K562 (cell line): Measurements from ENCODE around the gene NOX5. TPM values are rescaled to one million over a fixed set of nuclear protein-coding genes. Genes with fewer than 3 reads are reported as not detected.

Experiments used
- ATAC-seq: fragments of 200-7000 bp; cut with Tn5 transposase; 3 replicates; pipeline ENCODE4 v1.9.1; 2020; ENCODE audit warnings: moderate library complexity
- BruUV-seq: library from RNA; stranded (reverse); fragments of 400-500 nt; replicated peaks from 2 replicates; lab custom pipeline; 2021; lab: Mats Ljungman, UMichigan
- CTCF ChIA-PET: fragments of 300-600 bp; formaldehyde crosslinking; extraction: SDS; loops from one replicate; lab custom pipeline; 2021; ENCODE audit warnings: low intra/inter-chr PET ratio; lab: Yijun Ruan, JAX
- POLR2A ChIA-PET: fragments of 300-600, 350-650 bp; sonication (Branson Sonifier 250); formaldehyde crosslinking; extraction: SDS; loops from one replicate; lab custom pipeline; 2021; ENCODE audit warnings: antibody characterized with exemption, inconsistent platforms; lab: Yijun Ruan, JAX
- DNase-seq, 4 experiments: peaks; one replicate each; pipeline versions ENCODE4 v3.0.0 to v3.0.0-alpha.2; 2011 to 2018; ENCODE audit warnings: low spot score in 3 of 4, mixed read lengths in 3 of 4; ENCODE audit errors: extremely low read depth in 1 of 4
- FAIRE-seq: peaks from 2 replicates; lab custom pipeline; 2011; peaks lifted over from hg19 to GRCh38; lab: Jason Lieb, UNC
- H2AFZ ChIP-seq: 2 replicates; pipeline ENCODE4 v1.6.0; 2011; ENCODE audit warnings: low read depth, low read length, control low read depth, inconsistent platforms
- H3K27ac ChIP-seq: fragments of 200-600 bp; 3 replicates; pipeline ENCODE4 v1.8.0; 2011; ENCODE audit warnings: low read depth, mild to moderate bottlenecking, control low read depth, inconsistent platforms, low read length, moderate library complexity, mixed read lengths; ENCODE audit errors: extremely low read depth
- H3K27me3 ChIP-seq, 2 experiments: fragments of 300-600 bp in 1 of 2; 2 replicates in 1 of 2; 3 replicates in 1 of 2; pipeline versions ENCODE4 v1.6.0 to v1.8.0; 2011; ENCODE audit warnings: inconsistent platforms in 2 of 2, low read length in 2 of 2, mild to moderate bottlenecking in 1 of 2, mixed read lengths in 1 of 2, moderate library complexity in 1 of 2; ENCODE audit not compliant: control insufficient read depth in 2 of 2, insufficient read depth in 2 of 2
- H3K36me3 ChIP-seq: fragments of 300-600 bp; 3 replicates; pipeline ENCODE4 v1.8.0; 2011; ENCODE audit warnings: mild to moderate bottlenecking, low read length, inconsistent platforms; ENCODE audit not compliant: control insufficient read depth, insufficient read depth
- H3K4me1 ChIP-seq, 2 experiments: fragments of 200-600 bp in 1 of 2; replicated peaks in 1 of 2; 2 replicates in 1 of 2; 3 replicates in 1 of 2; pipeline versions ENCODE4 v1.5.1 to v1.8.0; 2011; ENCODE audit warnings: inconsistent platforms in 2 of 2, low read length in 2 of 2, mild to moderate bottlenecking in 1 of 2, mixed read lengths in 1 of 2, moderate library complexity in 1 of 2; ENCODE audit not compliant: control insufficient read depth in 2 of 2, insufficient read depth in 2 of 2
- H3K4me2 ChIP-seq: 2 replicates; pipeline ENCODE4 v1.6.1; 2011; ENCODE audit warnings: low read length, control low read depth, inconsistent platforms, mixed read lengths; ENCODE audit not compliant: insufficient read depth
- H3K4me3 ChIP-seq: fragments of 200-600 bp; sonication (generic), shearing (Covaris generic); 2 replicates; pipeline ENCODE4 v1.5.1; 2016; ENCODE audit warnings: control low read depth, inconsistent platforms
- H3K79me2 ChIP-seq: fragments of 200-600 bp; 3 replicates; pipeline ENCODE4 v1.8.0; 2011; ENCODE audit warnings: low read length, inconsistent platforms; ENCODE audit not compliant: control insufficient read depth, insufficient read depth
- H3K9ac ChIP-seq, 2 experiments: 2 replicates each; pipeline versions ENCODE4 v1.6.0 to v1.6.1; 2011; ENCODE audit warnings: low read depth in 2 of 2, low read length in 2 of 2, control low read depth in 1 of 2, inconsistent platforms in 1 of 2, mild to moderate bottlenecking in 1 of 2, mixed read lengths in 1 of 2; ENCODE audit not compliant: insufficient read depth in 1 of 2
- H3K9me1 ChIP-seq: one replicate; pipeline ENCODE4 v1.6.0; 2011; ENCODE audit warnings: inconsistent platforms, mild to moderate bottlenecking, low read length, moderate library complexity; ENCODE audit not compliant: control insufficient read depth, insufficient read depth
- H3K9me3 ChIP-seq: replicated peaks from 2 replicates; pipeline ENCODE4 v1.5.1; 2011; ENCODE audit warnings: low read depth, low read length, inconsistent platforms; ENCODE audit not compliant: control insufficient read depth, insufficient read depth
- H4K20me1 ChIP-seq: replicated peaks from 2 replicates; pipeline ENCODE4 v1.6.1; 2011; ENCODE audit warnings: low read length, inconsistent platforms, mixed read lengths; ENCODE audit not compliant: control insufficient read depth, insufficient read depth
- ADNP ChIP-seq: fragments of 200-800 bp; sonication (Bioruptor generic); IDR thresholded peaks from 2 replicates; pipeline ENCODE4 v1.6.1; 2016; ENCODE audit warnings: missing genetic modification characterization, missing compliant biosample characterization
- CLOCK ChIP-seq: fragments of 250-450 bp; sonication (Bioruptor Pico); IDR thresholded peaks from 2 replicates; pipeline ENCODE4 v1.4.0; 2020; ENCODE audit warnings: mild to moderate bottlenecking, moderate library complexity, borderline replicate concordance
- MLX ChIP-seq, 2 experiments: fragments of 450-650 bp in 1 of 2; sonication (generic) in 1 of 2; formaldehyde crosslinking; conservative IDR thresholded peaks; 2 replicates each; pipeline versions ENCODE4 v1.4.0 to v1.8.1; 2020 to 2022; ENCODE audit warnings: mild to moderate bottlenecking in 1 of 2, missing genetic modification reagents in 1 of 2
- POLR2AphosphoS5 ChIP-seq: IDR thresholded peaks from 2 replicates; pipeline ENCODE4 v1.6.1; 2011; ENCODE audit warnings: mild to moderate bottlenecking, low read depth, low read length, moderate library complexity; ENCODE audit not compliant: control insufficient read depth, insufficient read depth
- RHOXF2B ChIP-seq: fragments of 250-450 bp; sonication (Bioruptor Pico); conservative IDR thresholded peaks from 2 replicates; pipeline ENCODE4 v1.5.1; 2021
- TCF7L2 ChIP-seq: fragments of 150-350 bp; IDR thresholded peaks from 2 replicates; pipeline ENCODE4 v1.6.1; 2016; ENCODE audit warnings: low read depth, mild to moderate bottlenecking, low read length, moderate library complexity
- ZNF354B ChIP-seq: fragments of 250-450 bp; sonication (Bioruptor Pico); IDR thresholded peaks from 2 replicates; pipeline ENCODE4 v1.4.0; 2020
- WGBS: fragments of 100-300 bp; shearing (Covaris generic); methylation state at CpG from one replicate; pipeline ENCODE4 v1.1.6; 2016; ENCODE audit warnings: low coverage, mixed read lengths; ENCODE audit not compliant: insufficient coverage; ENCODE audit errors: missing lambda C conversion rate; 5-methylcytosine and 5-hydroxymethylcytosine counted together
- in situ Hi-C: fragments of 300-500 bp; cut with MboI; formaldehyde crosslinking; loops from 4 replicates; pipeline ENCODE4 v1.15.0; 2018; ENCODE audit warnings: inconsistent platforms, mixed read lengths
- intact Hi-C: fragments of 100-400 bp; cut with micrococcal nuclease; formaldehyde crosslinking; loops from 2 replicates; pipeline ENCODE4 v1.14.2; 2022
- polyA plus RNA-seq, 8 experiments: library from polyadenylated mRNA; depleted of rRNA in 4 of 8; stranded (reverse) in 5 of 8; unstranded in 3 of 8; fragments of >200 nt; fragmentation: Nextera tagmentation in 2 of 8; fragmentation: Illumina TruSeq in 1 of 8; extraction: Ambion mirVana in 2 of 8; extraction: Trizol in 1 of 8; gene quantifications; 2 replicates each; pipeline versions ENCODE4 v1.2.1 to v1.2.3, GENCODE V29; 2011 to 2014; ENCODE audit warnings: inconsistent platforms in 1 of 8, missing spikeins in 1 of 8
- total RNA-seq, 7 experiments: library from RNA; depleted of rRNA in 6 of 7; stranded (reverse); fragments of >200 nt in 6 of 7; fragmentation: Illumina TruSeq in 2 of 7; extraction: Trizol in 2 of 7; gene quantifications; 2 replicates each; pipeline versions ENCODE4 v1.2.1 to v1.2.3, GENCODE V29; 2011 to 2021; ENCODE audit warnings: low replicate concordance in 1 of 7

NOX5 gene
- total and polyA plus RNA-seq, 9 of the 15 experiments (the other 6 are each of a cell fraction or from before 2014, with no cell fraction given), result 0.01 TPM; not detected in 8

- TF ChIP-seq CLOCK (CRISPR knock-in tag), result no peak
- TF ChIP-seq ZNF354B, result no peak
- no peak for TF ChIP-seq TCF7L2
- no peak for TF ChIP-seq POLR2AphosphoS5
- no peak for TF ChIP-seq MLX (CRISPR knock-in tag; conservative IDR thresholded peaks at IDR 0.05)
- TF ChIP-seq ADNP, result no peak
- TF ChIP-seq RHOXF2B (CRISPR knock-in tag), result no peak
- TF ChIP-seq, all 486 proteins: peak for 0
- Histone ChIP-seq H3K4me3 (no peak overlapping the region), H3K4me1 (peaks cover 0 to 11% of the 10 kb centered on the region in 2 experiments; a peak in 2 of 5 replicates), H4K20me1 (0 out of 2 replicates have a peak, but pooled peaks cover 2% of the 10 kb centered on the region), H3K27ac (no peak overlapping the region), H3K4me2 (no peak overlapping the region), H3K79me2 (no peaks in the 10 kb centered on the region), H3K9me3 (no peaks in the 10 kb centered on the region), H3K27me3 (peaks cover 2 to 40% of the 10 kb centered on the region in 2 experiments; a peak in 3 of 5 replicates), H3K9ac (no peak overlapping the region), H3K36me3 (no peaks in the 10 kb centered on the region), H2AFZ (no peak overlapping the region), H3K9me1 (no peaks in the 10 kb centered on the region)
- ATAC-seq (no peak), DNase-seq (no peak), FAIRE-seq (no peak)
- WGBS, result 12% methylated on average over 9 of the region's 9 CpGs
- POLR2A ChIA-PET, result no interaction called here
- BruUV-seq, result no TSS peak
- CTCF ChIA-PET, result no interaction called here
- in situ Hi-C loops (no loop called here), intact Hi-C loops (no loop called here)
These were observed 13.6 kb downstream of the NOX5 start for GRCh38 chr15:69027976-69028518.
